ENCODE measurements around the gene C1orf185. TPM values are rescaled to one million over a fixed set of nuclear protein-coding genes. Genes with fewer than 3 reads are reported as not detected.

C1orf185 gene
- polyA plus RNA-seq (2013, experiment 1 of 2), result not detected
- polyA plus RNA-seq (2013, experiment 2 of 2), result not detected

DNA sequence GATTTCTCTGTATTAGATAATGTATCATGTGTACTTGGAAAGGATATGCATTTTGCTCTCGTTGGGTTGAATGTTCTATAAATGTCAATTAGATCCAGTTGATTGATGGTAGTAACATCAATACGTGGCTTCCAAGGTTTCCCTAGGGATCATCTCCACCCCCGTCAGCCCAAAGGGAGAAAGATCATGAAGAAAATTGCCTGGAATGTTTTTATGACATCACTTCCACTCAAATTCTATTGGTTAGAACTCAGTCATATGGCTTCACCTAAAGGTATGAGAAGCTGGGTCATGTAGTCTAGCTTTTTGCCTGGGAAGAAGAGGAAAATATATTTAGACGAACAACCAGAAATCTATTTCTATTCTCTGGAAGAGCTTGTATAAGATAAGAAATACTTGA lies at the start of gene C1orf185:
C1orf185 (plus strand) TSS at position 253 of the 400 bp plus-strand sequence; CDS start at position 259, 6 bp downstream.
- no peaks in the 10 kb centered on the region for H3K36me3 ChIP-seq (ENCODE audit: insufficient read depth, low read length)
- no peak within 1 kb of the TSS for H3K9ac ChIP-seq (ENCODE audit: low read depth, low read length)
- no peaks in the 10 kb centered on the region for H3K9me3 ChIP-seq (ENCODE audit: insufficient read depth, low read depth, low read length)
- H3K27me3 ChIP-seq (ENCODE audit: insufficient read depth, low read length), result no peaks in the 10 kb centered on the region
- H3K4me1 ChIP-seq (ENCODE audit: insufficient read depth, low read length), result no peaks in the 10 kb centered on the region
- no peak within 1 kb of the TSS for H3K27ac ChIP-seq (ENCODE audit: low read depth, low read length)
- WGBS, result 87% methylated on average over 4 of the region's 4 CpGs
- H3K4me3 ChIP-seq (ENCODE audit: low read length), result no peak within 1 kb of the TSS

DNA sequence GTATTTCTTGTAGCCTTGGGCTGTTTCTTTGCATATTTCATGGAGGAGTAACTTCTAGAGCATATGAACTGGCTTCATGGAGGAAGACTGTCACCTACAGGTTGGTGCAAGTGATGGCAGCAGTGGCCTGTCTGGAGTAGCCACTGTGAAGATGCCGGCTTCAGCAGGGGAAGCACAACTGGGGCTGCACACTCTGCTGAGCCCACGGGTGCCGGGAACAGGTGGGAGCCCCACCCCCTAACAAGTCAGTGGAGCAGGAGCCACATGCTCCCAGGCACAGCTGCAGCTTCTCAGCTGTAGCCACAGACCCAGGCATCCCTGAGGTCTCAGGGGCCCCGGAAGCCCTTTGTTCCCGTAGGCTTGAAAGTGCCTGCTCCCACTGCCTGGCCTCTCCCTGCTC lies 43.2 kb upstream of the C1orf185 start:
- 0 out of 2 replicates have a peak, but pooled peaks cover 4% of the 10 kb centered on the region for H3K9me3 ChIP-seq (ENCODE audit: insufficient read depth, low read depth, low read length)
- 84% methylated on average over 5 of the region's 5 CpGs for WGBS
- H3K4me1 ChIP-seq (ENCODE audit: insufficient read depth, low read length), result no peaks in the 10 kb centered on the region
- no peaks in the 10 kb centered on the region for H3K27me3 ChIP-seq (ENCODE audit: insufficient read depth, low read length)
- no peak overlapping the region for H3K4me3 ChIP-seq (ENCODE audit: low read length)
- H3K27ac ChIP-seq (ENCODE audit: low read depth, low read length), result no peak overlapping the region
- no peaks in the 10 kb centered on the region for H3K36me3 ChIP-seq (ENCODE audit: insufficient read depth, low read length)
- no peak overlapping the region for H3K9ac ChIP-seq (ENCODE audit: low read depth, low read length)

DNA sequence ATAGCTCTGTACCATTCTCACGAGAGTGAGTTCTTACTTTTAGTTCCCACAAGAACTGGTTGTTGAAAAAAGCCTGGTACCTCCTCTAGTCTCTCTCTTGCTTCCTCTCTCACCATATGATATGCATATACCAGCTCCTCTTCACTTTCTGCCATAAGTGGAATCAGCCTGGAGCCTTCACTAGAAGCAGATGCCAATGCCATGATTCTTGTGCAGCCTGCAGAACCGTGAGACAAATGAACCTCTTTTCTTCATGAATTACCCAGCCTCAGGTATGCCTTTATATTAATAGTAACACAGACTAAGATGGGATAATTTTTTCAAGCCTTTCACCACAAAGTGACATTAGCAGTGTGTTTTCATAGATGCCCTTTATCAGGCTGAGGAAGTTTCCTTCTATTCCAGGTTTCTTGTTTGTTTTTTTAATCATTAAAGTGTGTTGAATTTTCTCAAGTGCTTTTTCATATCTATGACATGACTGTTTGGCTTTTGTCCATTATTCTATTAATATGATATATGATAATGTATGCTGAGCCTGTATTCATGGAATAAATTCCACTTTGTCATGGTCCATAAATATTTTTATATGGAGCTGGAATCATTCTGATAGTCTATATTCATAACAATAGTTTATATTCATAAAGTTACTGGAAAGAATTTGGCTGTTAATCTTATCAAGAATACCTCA lies 40.7 kb upstream of the C1orf185 start:
- Histone ChIP-seq H3K27ac (ENCODE audit: low read depth, low read length) (no peak overlapping the region), H3K9ac (ENCODE audit: low read depth, low read length) (no peak overlapping the region)
- 80% methylated on average over 2 of the region's 2 CpGs for WGBS

DNA sequence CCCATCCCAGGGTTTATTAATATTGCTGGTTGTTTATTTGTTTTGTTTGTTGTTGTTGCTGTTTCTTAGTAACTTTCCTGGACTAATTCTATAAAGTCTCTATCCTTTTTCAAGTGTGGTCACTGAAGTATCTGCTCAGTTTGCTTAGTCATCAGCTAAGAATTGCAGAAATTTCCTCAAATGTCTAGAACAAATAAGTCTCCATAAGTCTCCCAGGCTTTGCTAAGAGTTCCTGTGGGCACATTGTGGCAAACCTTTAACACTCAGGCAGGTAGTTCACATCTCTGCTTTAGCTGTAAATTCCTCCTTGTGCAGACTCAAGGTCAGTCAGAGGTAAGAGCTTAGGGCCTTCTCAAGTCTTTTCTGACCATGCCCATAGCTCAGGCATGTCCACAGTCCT lies 38.9 kb upstream of the C1orf185 start:
- Histone ChIP-seq H3K9ac (ENCODE audit: low read depth, low read length) (no peak overlapping the region), H3K36me3 (ENCODE audit: insufficient read depth, low read length) (no peaks in the 10 kb centered on the region), H3K9me3 (ENCODE audit: insufficient read depth, low read depth, low read length) (0 out of 2 replicates have a peak, but pooled peaks cover 4% of the 10 kb centered on the region), H3K4me1 (ENCODE audit: insufficient read depth, low read length) (no peaks in the 10 kb centered on the region), H3K27ac (ENCODE audit: low read depth, low read length) (no peak overlapping the region), H3K27me3 (ENCODE audit: insufficient read depth, low read length) (no peaks in the 10 kb centered on the region), H3K4me3 (ENCODE audit: low read length) (no peak overlapping the region)

More for the DNA sequence above, 40.7 kb upstream of the C1orf185 start:
- Histone ChIP-seq H3K9me3 (ENCODE audit: insufficient read depth, low read depth, low read length) (0 out of 2 replicates have a peak, but pooled peaks cover 4% of the 10 kb centered on the region), H3K36me3 (ENCODE audit: insufficient read depth, low read length) (no peaks in the 10 kb centered on the region), H3K4me3 (ENCODE audit: low read length) (no peak overlapping the region), H3K27me3 (ENCODE audit: insufficient read depth, low read length) (no peaks in the 10 kb centered on the region), H3K4me1 (ENCODE audit: insufficient read depth, low read length) (no peaks in the 10 kb centered on the region)

DNA sequence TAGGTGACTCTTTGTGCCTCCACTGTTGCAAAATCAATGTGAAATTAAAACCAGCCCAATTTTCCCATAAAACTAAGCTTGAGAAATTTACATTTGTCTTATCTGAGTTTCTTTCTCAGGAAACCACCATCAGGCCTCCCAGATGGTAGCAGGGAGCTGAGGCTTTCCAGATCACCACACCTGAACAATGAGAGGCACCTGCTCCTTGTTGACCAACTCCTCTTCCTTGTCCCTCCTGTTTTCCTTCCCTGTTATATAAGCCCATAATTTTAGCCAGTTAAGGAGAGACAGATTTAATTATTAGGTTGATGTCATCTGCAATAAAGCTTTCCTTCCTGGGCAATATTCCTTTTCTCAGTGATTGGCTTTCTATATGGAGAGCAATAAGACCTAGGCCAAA lies 32.0 kb upstream of the C1orf185 start:
- no peaks in the 10 kb centered on the region for H3K36me3 ChIP-seq (ENCODE audit: insufficient read depth, low read length)
- no peak overlapping the region for H3K4me3 ChIP-seq (ENCODE audit: low read length)
- H3K9ac ChIP-seq (ENCODE audit: low read depth, low read length), result no peak overlapping the region
- no peak overlapping the region for H3K27ac ChIP-seq (ENCODE audit: low read depth, low read length)
- no peaks in the 10 kb centered on the region for H3K27me3 ChIP-seq (ENCODE audit: insufficient read depth, low read length)
- no peaks in the 10 kb centered on the region for H3K4me1 ChIP-seq (ENCODE audit: insufficient read depth, low read length)
- H3K9me3 ChIP-seq (ENCODE audit: insufficient read depth, low read depth, low read length), result no peaks in the 10 kb centered on the region

DNA sequence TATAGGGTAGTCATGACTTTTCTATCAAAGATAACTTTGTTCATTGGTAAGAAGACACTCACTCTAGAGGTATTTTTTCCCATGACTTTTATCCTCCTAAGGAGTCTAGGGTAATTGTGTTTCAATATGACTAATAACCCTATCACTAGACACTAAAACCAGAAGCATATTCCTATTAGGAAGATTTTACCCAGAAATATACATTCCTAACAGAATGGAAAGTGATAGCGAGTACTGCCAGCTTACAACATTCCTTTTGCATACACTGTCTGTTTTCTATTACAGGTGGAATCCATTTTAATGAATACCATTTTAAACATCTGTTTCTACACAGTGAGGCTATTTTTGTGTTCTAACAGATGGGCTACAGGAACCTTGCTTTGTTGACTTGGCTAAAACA lies 31.4 kb upstream of the C1orf185 start:
- no peak overlapping the region for H3K9ac ChIP-seq (ENCODE audit: low read depth, low read length)
- no peaks in the 10 kb centered on the region for H3K27me3 ChIP-seq (ENCODE audit: insufficient read depth, low read length)
- no peaks in the 10 kb centered on the region for H3K4me1 ChIP-seq (ENCODE audit: insufficient read depth, low read length)
- no peaks in the 10 kb centered on the region for H3K36me3 ChIP-seq (ENCODE audit: insufficient read depth, low read length)
- WGBS, result 100% methylated on average over 1 of the region's 1 CpG
- H3K9me3 ChIP-seq (ENCODE audit: insufficient read depth, low read depth, low read length), result no peaks in the 10 kb centered on the region
- no peak overlapping the region for H3K27ac ChIP-seq (ENCODE audit: low read depth, low read length)
- no peak overlapping the region for H3K4me3 ChIP-seq (ENCODE audit: low read length)

DNA sequence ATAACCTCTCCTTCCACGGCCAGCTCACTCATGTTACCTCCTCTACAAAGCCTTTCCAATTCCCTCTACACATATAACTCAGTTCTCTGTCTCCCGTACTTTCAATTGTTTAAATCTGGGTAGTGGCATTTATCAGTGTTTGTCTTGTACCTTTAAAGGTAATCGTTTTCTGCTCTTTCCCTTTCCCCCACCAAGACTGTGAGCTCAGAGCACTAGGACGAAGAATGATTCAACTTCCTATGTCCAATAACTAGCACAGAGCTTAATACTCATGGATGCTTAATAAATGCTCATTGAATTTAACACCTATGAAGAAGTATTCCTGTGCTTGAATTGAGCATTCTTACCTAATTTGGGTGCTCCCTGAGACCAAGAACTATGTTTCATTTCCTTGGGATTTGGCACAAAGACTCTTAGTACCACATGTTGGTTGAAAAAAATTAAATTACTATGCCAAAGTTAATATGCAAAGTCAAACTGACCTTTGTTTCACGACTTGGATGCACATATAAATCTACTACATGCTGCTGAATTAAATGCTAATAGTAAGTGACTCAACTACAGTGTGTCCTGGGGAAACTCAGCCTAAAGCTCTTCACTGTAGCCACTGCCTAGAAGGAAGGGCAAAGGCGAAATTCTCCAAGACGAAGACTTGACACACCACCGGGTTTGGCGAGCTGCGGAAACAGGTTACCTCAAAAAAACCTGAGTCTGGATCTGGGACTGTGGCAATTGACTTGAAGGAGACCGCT lies 30.6 kb upstream of the C1orf185 start:
- no peaks in the 10 kb centered on the region for H3K9me3 ChIP-seq (ENCODE audit: insufficient read depth, low read depth, low read length)
- H3K4me3 ChIP-seq (ENCODE audit: low read length), result no peak overlapping the region
- no peaks in the 10 kb centered on the region for H3K4me1 ChIP-seq (ENCODE audit: insufficient read depth, low read length)
- no peaks in the 10 kb centered on the region for H3K36me3 ChIP-seq (ENCODE audit: insufficient read depth, low read length)
- WGBS, result 91% methylated on average over 10 of the region's 11 CpGs
- H3K27ac ChIP-seq (ENCODE audit: low read depth, low read length), result no peak overlapping the region
- no peaks in the 10 kb centered on the region for H3K27me3 ChIP-seq (ENCODE audit: insufficient read depth, low read length)
- H3K9ac ChIP-seq (ENCODE audit: low read depth, low read length), result no peak overlapping the region

DNA sequence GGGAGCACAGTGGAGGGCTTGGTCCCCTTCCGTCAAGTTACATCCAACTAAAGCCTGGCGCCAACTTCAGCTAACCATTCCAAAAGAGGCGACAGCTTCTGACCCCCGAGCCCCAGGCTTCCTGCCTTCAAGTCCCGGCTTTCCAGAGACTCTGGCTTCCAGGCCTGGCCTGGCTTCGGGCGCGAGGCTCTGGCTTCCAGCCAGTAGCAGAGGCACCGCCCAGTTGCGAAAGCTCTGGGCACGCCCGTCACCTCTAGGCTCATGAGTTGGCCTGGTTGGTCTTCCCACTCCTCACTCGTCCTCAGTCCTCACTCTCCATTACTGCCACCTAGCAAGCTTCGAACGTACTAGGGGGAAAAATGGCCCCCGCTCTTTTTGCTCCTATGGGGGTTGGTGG lies 30.0 kb upstream of the C1orf185 start:
- Histone ChIP-seq H3K27me3 (ENCODE audit: insufficient read depth, low read length) (no peaks in the 10 kb centered on the region), H3K9me3 (ENCODE audit: insufficient read depth, low read depth, low read length) (no peaks in the 10 kb centered on the region), H3K9ac (ENCODE audit: low read depth, low read length) (no peak overlapping the region), H3K4me3 (ENCODE audit: low read length) (no peak overlapping the region), H3K4me1 (ENCODE audit: insufficient read depth, low read length) (no peaks in the 10 kb centered on the region), H3K36me3 (ENCODE audit: insufficient read depth, low read length) (no peaks in the 10 kb centered on the region), H3K27ac (ENCODE audit: low read depth, low read length) (no peak overlapping the region)
- 92% methylated on average over 16 of the region's 16 CpGs for WGBS

DNA sequence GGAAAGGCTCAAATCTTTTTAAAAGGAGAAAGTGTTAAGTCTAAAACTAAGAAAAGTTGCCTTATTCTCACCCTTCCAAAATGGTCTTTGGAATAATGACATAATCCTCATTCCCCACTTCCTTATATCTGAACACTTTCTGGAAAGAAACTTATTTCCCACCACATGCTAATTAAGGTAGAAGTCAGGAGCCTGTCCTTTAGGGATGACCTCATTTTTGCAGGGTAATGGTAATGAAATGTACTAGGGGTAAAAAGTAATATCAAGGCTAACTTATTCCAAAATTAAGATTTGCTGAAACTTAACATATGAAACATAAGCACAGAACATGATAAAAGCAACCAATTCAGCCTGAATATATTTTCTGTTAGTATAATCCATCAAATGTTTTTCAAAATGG lies 29.4 kb upstream of the C1orf185 start:
- Histone ChIP-seq H3K27ac (ENCODE audit: low read depth, low read length) (no peak overlapping the region), H3K4me1 (ENCODE audit: insufficient read depth, low read length) (no peaks in the 10 kb centered on the region)

DNA sequence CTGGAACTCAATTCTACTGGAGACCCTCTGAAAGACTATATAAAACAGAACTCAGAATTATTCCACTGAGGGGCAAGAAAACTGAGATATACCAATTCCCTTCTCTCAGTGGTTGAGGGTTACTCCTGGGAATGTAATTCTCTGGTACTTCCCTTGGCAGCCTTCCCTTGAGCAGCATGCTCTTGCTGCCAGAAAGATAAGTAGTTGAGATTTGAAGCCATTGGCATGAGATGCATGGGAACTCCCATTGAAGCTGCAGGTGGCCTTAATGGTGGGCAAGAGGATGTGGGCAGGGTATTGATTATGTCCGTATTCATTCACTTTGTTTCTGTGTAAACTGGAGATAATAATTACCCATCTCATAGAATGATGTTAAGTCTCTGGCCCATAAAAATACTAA lies 28.6 kb upstream of the C1orf185 start:
- H3K9ac ChIP-seq (ENCODE audit: low read depth, low read length), result no peak overlapping the region
- no CpG with 5 or more reads among the region's 1 CpG for WGBS
- H3K4me1 ChIP-seq (ENCODE audit: insufficient read depth, low read length), result no peaks in the 10 kb centered on the region
- H3K4me3 ChIP-seq (ENCODE audit: low read length), result no peak overlapping the region
- H3K9me3 ChIP-seq (ENCODE audit: insufficient read depth, low read depth, low read length), result no peaks in the 10 kb centered on the region
- no peak overlapping the region for H3K27ac ChIP-seq (ENCODE audit: low read depth, low read length)
- H3K36me3 ChIP-seq (ENCODE audit: insufficient read depth, low read length), result no peaks in the 10 kb centered on the region
- H3K27me3 ChIP-seq (ENCODE audit: insufficient read depth, low read length), result no peaks in the 10 kb centered on the region

More for the DNA sequence above, 29.4 kb upstream of the C1orf185 start:
- Histone ChIP-seq H3K36me3 (ENCODE audit: insufficient read depth, low read length) (no peaks in the 10 kb centered on the region), H3K9me3 (ENCODE audit: insufficient read depth, low read depth, low read length) (no peaks in the 10 kb centered on the region), H3K27me3 (ENCODE audit: insufficient read depth, low read length) (no peaks in the 10 kb centered on the region), H3K9ac (ENCODE audit: low read depth, low read length) (no peak overlapping the region), H3K4me3 (ENCODE audit: low read length) (no peak overlapping the region)

DNA sequence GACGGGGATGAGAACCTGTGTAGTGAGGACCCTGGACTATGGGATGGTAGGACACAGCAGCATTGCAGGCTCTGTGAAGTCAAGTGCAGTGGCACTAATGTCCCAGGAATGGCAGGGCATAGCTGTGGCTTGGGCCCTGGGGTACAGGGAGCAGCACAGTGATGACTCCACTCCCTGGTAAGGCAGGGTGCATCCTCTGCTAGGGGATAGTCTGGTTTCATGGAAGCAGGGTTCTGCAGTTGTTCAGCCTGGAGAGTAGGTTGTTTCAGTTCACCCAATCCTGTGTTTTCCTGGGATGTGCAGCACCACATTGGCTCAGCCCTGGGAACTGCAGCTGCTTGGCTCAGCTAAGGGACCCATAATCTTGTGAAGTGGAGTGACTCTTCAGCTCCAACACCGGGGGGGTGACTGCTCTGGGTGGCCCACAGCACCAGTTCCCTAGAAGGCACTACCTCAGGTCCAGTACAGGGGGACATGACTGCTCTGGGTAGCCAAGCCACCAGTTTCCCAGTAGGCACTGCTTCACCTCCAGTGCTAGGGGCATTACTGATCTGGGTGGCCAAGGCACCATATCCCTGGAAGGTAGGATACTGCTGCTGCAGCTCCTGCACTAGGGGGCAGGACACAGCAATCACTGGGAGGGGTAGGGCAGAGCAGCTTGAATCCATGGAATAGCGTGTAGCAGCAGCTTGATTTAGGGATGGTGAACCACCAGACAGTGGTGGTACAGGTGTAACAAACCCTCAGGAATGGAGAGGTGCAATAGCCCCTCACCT lies 15.3 kb upstream of the C1orf185 start:
- Histone ChIP-seq H3K4me3 (ENCODE audit: low read length) (no peak overlapping the region), H3K27ac (ENCODE audit: low read depth, low read length) (no peak overlapping the region), H3K36me3 (ENCODE audit: insufficient read depth, low read length) (no peaks in the 10 kb centered on the region), H3K4me1 (ENCODE audit: insufficient read depth, low read length) (no peaks in the 10 kb centered on the region), H3K27me3 (ENCODE audit: insufficient read depth, low read length) (no peaks in the 10 kb centered on the region), H3K9ac (ENCODE audit: low read depth, low read length) (no peak overlapping the region), H3K9me3 (ENCODE audit: insufficient read depth, low read depth, low read length) (no peaks in the 10 kb centered on the region)
- WGBS, result 87% methylated on average over 3 of the region's 3 CpGs
